ENCODE results near the gene NCOA3. TPM values are rescaled to one million over a fixed set of nuclear protein-coding genes. Genes with fewer than 3 reads are reported as not detected.

The NCOA3 gene
- total RNA-seq, 1 experiment from 2014 or later = 23.3 TPM

- Histone ChIP-seq H4K8ac (replicated peaks; ENCODE audit: insufficient read length, low read depth, low read length) (no peak overlapping the region), H3K4me2 (ENCODE audit: insufficient read depth, insufficient read length, low read length) (no peak overlapping the region), H3K18ac (ENCODE audit: insufficient read length, low read depth, low read length) (no peak overlapping the region), H3K23ac (ENCODE audit: insufficient read length, low read depth, low read length) (no peak overlapping the region), H3K4me1 (ENCODE audit: insufficient read depth, low read length) (no peaks in the 10 kb centered on the region), H3K23me2 (ENCODE audit: insufficient read length, low read depth, low read length, poor library complexity, severe bottlenecking) (no peaks in the 10 kb centered on the region), H4K91ac (ENCODE audit: insufficient read length, low read depth, low read length) (no peak overlapping the region), H2BK20ac (ENCODE audit: low read depth, low read length, poor library complexity, severe bottlenecking) (no peak overlapping the region), H3K9me3 (ENCODE audit: control insufficient read depth, low read depth, low read length) (no peaks in the 10 kb centered on the region), H3K4ac (ENCODE audit: low read depth, low read length) (no peak overlapping the region), H3T11ph (ENCODE audit: low read length) (no peak overlapping the region), H3K79me1 (ENCODE audit: insufficient read depth, low read depth, low read length, poor library complexity, severe bottlenecking) (no peaks in the 10 kb centered on the region), H3K27ac (ENCODE audit: insufficient read length, low read depth, low read length) (no peak overlapping the region), H3K14ac (ENCODE audit: insufficient read depth, low read length) (no peak overlapping the region), H2AFZ (ENCODE audit: low read length) (no peak overlapping the region), H2BK5ac (ENCODE audit: insufficient read length, low read length) (no peak overlapping the region), H4K5ac (ENCODE audit: insufficient read length, low read depth, low read length) (no peak overlapping the region), H2BK120ac (ENCODE audit: low read depth, low read length, poor library complexity, severe bottlenecking) (no peak overlapping the region), H2BK12ac (ENCODE audit: insufficient read length, low read depth, low read length) (no peak overlapping the region), H2BK15ac (ENCODE audit: low read depth, low read length) (no peak overlapping the region), H3K27me3 (ENCODE audit: insufficient read depth, low read length) (no peaks in the 10 kb centered on the region), H3K9ac (ENCODE audit: extremely low read depth, insufficient read length, low read length) (no peak overlapping the region), H3K56ac (ENCODE audit: insufficient read length, low read depth, low read length) (no peak overlapping the region), H4K20me1 (ENCODE audit: control insufficient read depth, insufficient read depth, insufficient read length) (no peaks in the 10 kb centered on the region), H2AK5ac (ENCODE audit: insufficient read length, low read length) (no peak overlapping the region), H3K79me2 (ENCODE audit: insufficient read depth, low read length) (no peaks in the 10 kb centered on the region)
- Mint-ChIP-seq H3K4me1 (no peaks in the 10 kb centered on the region), H3K4me3 (no peak overlapping the region), H3K27me3 (ENCODE audit: low read depth) (no peaks in the 10 kb centered on the region), H3K9me3 (no peaks in the 10 kb centered on the region), H3K36me3 (ENCODE audit: insufficient read depth in 1 of 3, low read depth in 3 of 3) (peaks cover 9 to 27% (median 26%) of the 10 kb centered on the region in 3 experiments; a peak in 6 of 7 replicates), H3K27ac (no peak overlapping the region)
- TF ChIP-seq, protein P1, sequence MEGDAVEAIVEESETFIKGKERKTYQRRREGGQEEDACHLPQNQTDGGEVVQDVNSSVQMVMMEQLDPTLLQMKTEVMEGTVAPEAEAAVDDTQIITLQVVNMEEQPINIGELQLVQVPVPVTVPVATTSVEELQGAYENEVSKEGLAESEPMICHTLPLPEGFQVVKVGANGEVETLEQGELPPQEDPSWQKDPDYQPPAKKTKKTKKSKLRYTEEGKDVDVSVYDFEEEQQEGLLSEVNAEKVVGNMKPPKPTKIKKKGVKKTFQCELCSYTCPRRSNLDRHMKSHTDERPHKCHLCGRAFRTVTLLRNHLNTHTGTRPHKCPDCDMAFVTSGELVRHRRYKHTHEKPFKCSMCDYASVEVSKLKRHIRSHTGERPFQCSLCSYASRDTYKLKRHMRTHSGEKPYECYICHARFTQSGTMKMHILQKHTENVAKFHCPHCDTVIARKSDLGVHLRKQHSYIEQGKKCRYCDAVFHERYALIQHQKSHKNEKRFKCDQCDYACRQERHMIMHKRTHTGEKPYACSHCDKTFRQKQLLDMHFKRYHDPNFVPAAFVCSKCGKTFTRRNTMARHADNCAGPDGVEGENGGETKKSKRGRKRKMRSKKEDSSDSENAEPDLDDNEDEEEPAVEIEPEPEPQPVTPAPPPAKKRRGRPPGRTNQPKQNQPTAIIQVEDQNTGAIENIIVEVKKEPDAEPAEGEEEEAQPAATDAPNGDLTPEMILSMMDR (conservative IDR thresholded peaks at IDR 0.05) = no peak
- DNase-seq = no peak
Observed at GRCh38 chr20:47631078-47631477, 129.4 kb downstream of the NCOA3 start.

Data from H9 (cell line).